ENCODE results near the gene GGA2. TPM values are rescaled to one million over a fixed set of nuclear protein-coding genes. Genes with fewer than 3 reads are reported as not detected.
A peak's percentile ranks its signal among the peaks of the same experiment; 100 is the strongest.
"Not testable (repeated sequence)": the region's sequence is repeated elsewhere in the genome, so short reads cannot be mapped to it uniquely, and the experiment has no call there.

Gene GGA2
- total RNA-seq (2014; rRNA removed; shearing (Covaris generic)): 8.8 and 9.1 TPM in 2 replicates

- DNase-seq (ENCODE audit: low read depth): peak; percentile 73
Measured at GRCh38 chr16:23510164-23510914, at the start of gene GGA2. GGA2 (minus strand) TSS chr16:23510494; CDS start chr16:23510411, 83 bp downstream.

GRCh38 chr16:23557779-23558702 is 47.7 kb upstream of the GGA2 start:
- DNase-seq (ENCODE audit: low read depth): peak; percentile 43

- DNase-seq (ENCODE audit: low read depth): peak; percentile 95
Measured at GRCh38 chr16:23556881-23557778, 46.8 kb upstream of the GGA2 start, which contains the start of the genes EARS2 and UBFD1. EARS2 (minus strand) TSS chr16:23557350; CDS start chr16:23557343, 7 bp downstream. UBFD1 (plus strand) TSS chr16:23557727; CDS start chr16:23557743, 16 bp downstream.

- no peak for DNase-seq (ENCODE audit: low read depth)
Measured at GRCh38 chr16:23554536-23554935, 44.2 kb upstream of the GGA2 start.

- no peak for DNase-seq (ENCODE audit: low read depth)
Measured at GRCh38 chr16:23552161-23552560, 41.9 kb upstream of the GGA2 start.

GRCh38 chr16:23549938-23550337 is 39.6 kb upstream of the GGA2 start:
- DNase-seq (ENCODE audit: low read depth): no peak

GRCh38 chr16:23544436-23544835 is 34.1 kb upstream of the GGA2 start:
- DNase-seq (ENCODE audit: low read depth): no peak

- not testable (repeated sequence) for DNase-seq (ENCODE audit: low read depth)
Measured at GRCh38 chr16:23540817-23541178, 30.5 kb upstream of the GGA2 start.

- no peak for DNase-seq (ENCODE audit: low read depth)
Measured at GRCh38 chr16:23539984-23540816, 29.9 kb upstream of the GGA2 start.

- DNase-seq (ENCODE audit: low read depth): no peak
Measured at GRCh38 chr16:23538919-23539278, 28.6 kb upstream of the GGA2 start.

GRCh38 chr16:23537390-23537789 is 27.1 kb upstream of the GGA2 start:
- no peak for DNase-seq (ENCODE audit: low read depth)

GRCh38 chr16:23535901-23536300 is 25.6 kb upstream of the GGA2 start:
- DNase-seq (ENCODE audit: low read depth): no peak

GRCh38 chr16:23534868-23535860 is 24.9 kb upstream of the GGA2 start:
- no peak for DNase-seq (ENCODE audit: low read depth)

GRCh38 chr16:23532448-23532847 is 22.2 kb upstream of the GGA2 start:
- no peak for DNase-seq (ENCODE audit: low read depth)

GRCh38 chr16:23530062-23530461 is 19.8 kb upstream of the GGA2 start:
- DNase-seq (ENCODE audit: low read depth): no peak

- DNase-seq (ENCODE audit: low read depth): no peak
Measured at GRCh38 chr16:23528644-23529310, 18.5 kb upstream of the GGA2 start.

GRCh38 chr16:23527961-23528643 is 17.8 kb upstream of the GGA2 start:
- DNase-seq (ENCODE audit: low read depth): no peak

- no peak for DNase-seq (ENCODE audit: low read depth)
Measured at GRCh38 chr16:23524886-23525285, 14.6 kb upstream of the GGA2 start.

Measured in RPMI7951 (cell line).